Gastrocnemius medialis (tissue), 4 donors: ENCODE results near the gene KIRREL3. TPM values are rescaled to one million over a fixed set of nuclear protein-coding genes. Genes with fewer than 3 reads are reported as not detected.

Source experiments
- ATAC-seq, 2 donors: fragments of 150-250 bp; one replicate each; pipeline ENCODE4 v1.9.1; 2016
- DNase-seq, 2 donors: peaks; one replicate each; pipeline ENCODE4 v3.0.0-alpha.2; 2019
- H3K27ac ChIP-seq, 4 donors: fragments of 200-600 bp; sonication (generic); 1 replicate in 1 of 4; 2 replicates in 3 of 4; pipeline ENCODE4 v1.5.1; 2016 to 2018; ENCODE audit warnings: mild to moderate bottlenecking in 2 of 4, moderate library complexity in 1 of 4
- H3K27me3 ChIP-seq, 3 donors: fragments of 200-600 bp; sonication (generic) in 2 of 3; 1 replicate in 1 of 3; 2 replicates in 2 of 3; pipeline versions ENCODE4 v1.5.1 to v1.6.0; 2016 to 2019; ENCODE audit warnings: mild to moderate bottlenecking in 1 of 3, moderate library complexity in 1 of 3
- H3K36me3 ChIP-seq, 2 donors: fragments of 200-600 bp; sonication (generic) in 1 of 2; one replicate each; pipeline ENCODE4 v1.5.1; 2017 to 2018
- H3K4me1 ChIP-seq, 2 donors: fragments of 200-600 bp; sonication (generic) in 1 of 2; one replicate each; pipeline ENCODE4 v1.5.1; 2016 to 2017; ENCODE audit warnings: mild to moderate bottlenecking in 2 of 2
- H3K4me3 ChIP-seq, 4 donors: fragments of 200-600 bp; sonication (generic) in 3 of 4; 1 replicate in 1 of 4; 2 replicates in 3 of 4; pipeline ENCODE4 v1.5.1; 2016 to 2019; ENCODE audit warnings: mild to moderate bottlenecking in 2 of 4
- H3K9me3 ChIP-seq, 3 donors: fragments of 200-600 bp; sonication (generic) in 2 of 3; 1 replicate in 1 of 3; 2 replicates in 2 of 3; pipeline ENCODE4 v1.5.1; 2016 to 2019
- POLR2A ChIP-seq, 2 donors: fragments of 450-650 bp; IDR thresholded peaks; one replicate each; pipeline ENCODE4 v1.6.1; 2017; ENCODE audit warnings: antibody characterized with exemption in 2 of 2, mild to moderate bottlenecking in 2 of 2, moderate library complexity in 2 of 2
- in situ Hi-C, 4 donors: fragments of 200-750 bp; cut with MboI; loops; one replicate each; pipeline versions ENCODE4 v1.15.0 to v1.8.0; 2017; ENCODE audit warnings: low sequenced_read_pairs in 4 of 4
- intact Hi-C: fragments of 100-400 bp; cut with DNase I; formaldehyde crosslinking; loops from one replicate; pipeline ENCODE4 v1.15.1; 2023; ENCODE audit warnings: low total_unique reads
- total RNA-seq, 4 donors: library from RNA; depleted of rRNA; stranded (reverse); fragments of >200 nt; gene quantifications; one replicate each; pipeline versions ENCODE4 v1.1.0 to v1.2.3, GENCODE V29; 2016
- TF ChIP-seq, protein P1 (sequence below), 5 experiments: fragments of 450-650 bp in 3 of 5; fragments of 200-600 bp in 2 of 5; sonication (generic) in 2 of 5; IDR thresholded peaks in 4 of 5; conservative IDR thresholded peaks in 1 of 5; 1 replicate in 4 of 5; 2 replicates in 1 of 5; pipeline ENCODE4 v1.5.1; 2016 to 2019; ENCODE audit warnings: antibody characterized with exemption in 5 of 5, mild to moderate bottlenecking in 3 of 5, moderate library complexity in 3 of 5

Gene KIRREL3
- total RNA-seq, 4 donors from 2014 or later: 0.10 TPM; not detected in 3

GRCh38 chr11:126680131-126680530 lies 320.4 kb downstream of the KIRREL3 start:
- in situ Hi-C loops: no loop called here
- intact Hi-C loops: no loop called here
- H3K36me3 ChIP-seq: no peaks in the 10 kb centered on the region
- DNase-seq (no peak), ATAC-seq (no peak)
- no peaks in the 10 kb centered on the region for H3K9me3 ChIP-seq
- H3K27me3 ChIP-seq: no peaks in the 10 kb centered on the region
- H3K27ac ChIP-seq: no peak overlapping the region
- TF ChIP-seq, protein P1, sequence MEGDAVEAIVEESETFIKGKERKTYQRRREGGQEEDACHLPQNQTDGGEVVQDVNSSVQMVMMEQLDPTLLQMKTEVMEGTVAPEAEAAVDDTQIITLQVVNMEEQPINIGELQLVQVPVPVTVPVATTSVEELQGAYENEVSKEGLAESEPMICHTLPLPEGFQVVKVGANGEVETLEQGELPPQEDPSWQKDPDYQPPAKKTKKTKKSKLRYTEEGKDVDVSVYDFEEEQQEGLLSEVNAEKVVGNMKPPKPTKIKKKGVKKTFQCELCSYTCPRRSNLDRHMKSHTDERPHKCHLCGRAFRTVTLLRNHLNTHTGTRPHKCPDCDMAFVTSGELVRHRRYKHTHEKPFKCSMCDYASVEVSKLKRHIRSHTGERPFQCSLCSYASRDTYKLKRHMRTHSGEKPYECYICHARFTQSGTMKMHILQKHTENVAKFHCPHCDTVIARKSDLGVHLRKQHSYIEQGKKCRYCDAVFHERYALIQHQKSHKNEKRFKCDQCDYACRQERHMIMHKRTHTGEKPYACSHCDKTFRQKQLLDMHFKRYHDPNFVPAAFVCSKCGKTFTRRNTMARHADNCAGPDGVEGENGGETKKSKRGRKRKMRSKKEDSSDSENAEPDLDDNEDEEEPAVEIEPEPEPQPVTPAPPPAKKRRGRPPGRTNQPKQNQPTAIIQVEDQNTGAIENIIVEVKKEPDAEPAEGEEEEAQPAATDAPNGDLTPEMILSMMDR (IDR thresholded peaks at IDR 0.05 in 4 of 5, conservative IDR thresholded peaks at IDR 0.05 in 1 of 5): no peak
- TF ChIP-seq POLR2A (IDR thresholded peaks at IDR 0.05): no peak
- no peaks in the 10 kb centered on the region for H3K4me1 ChIP-seq
- H3K4me3 ChIP-seq: no peak overlapping the region

DNA sequence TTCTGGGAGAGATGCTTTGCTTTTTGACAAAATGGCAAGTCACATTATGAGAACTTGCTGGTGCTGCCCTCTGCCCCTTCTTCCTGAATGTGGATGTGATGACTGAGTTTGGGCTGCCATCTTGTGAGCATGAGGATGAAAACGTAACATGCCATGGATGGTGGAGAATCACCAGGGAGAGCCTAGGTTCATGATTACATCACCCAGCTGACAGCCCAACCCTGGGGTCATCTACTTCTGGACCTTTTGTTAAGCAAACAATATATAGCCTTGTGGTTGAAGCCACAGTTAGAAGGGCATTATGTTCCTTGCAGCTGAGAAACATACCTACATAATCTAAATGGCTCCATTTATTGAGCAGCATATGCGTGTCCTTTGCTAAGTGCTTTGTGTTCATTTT lies 321.5 kb downstream of the KIRREL3 start:
- no peaks in the 10 kb centered on the region for H3K27me3 ChIP-seq
- no peaks in the 10 kb centered on the region for H3K4me1 ChIP-seq
- no peak overlapping the region for H3K27ac ChIP-seq
- TF ChIP-seq, protein P1 (IDR thresholded peaks at IDR 0.05 in 4 of 5, conservative IDR thresholded peaks at IDR 0.05 in 1 of 5): no peak
- no peak for TF ChIP-seq POLR2A (IDR thresholded peaks at IDR 0.05)
- intact Hi-C loops (no loop called here), in situ Hi-C loops (no loop called here)
- H3K9me3 ChIP-seq: no peaks in the 10 kb centered on the region
- no peak for DNase-seq
- no peak for ATAC-seq
- no peak overlapping the region for H3K4me3 ChIP-seq
- no peaks in the 10 kb centered on the region for H3K36me3 ChIP-seq

GRCh38 chr11:126676536-126676935 lies 324.0 kb downstream of the KIRREL3 start:
- Histone ChIP-seq H3K9me3 (no peaks in the 10 kb centered on the region), H3K27ac (no peak overlapping the region), H3K4me1 (no peaks in the 10 kb centered on the region), H3K36me3 (no peaks in the 10 kb centered on the region), H3K4me3 (no peak overlapping the region), H3K27me3 (no peaks in the 10 kb centered on the region)
- TF ChIP-seq POLR2A (IDR thresholded peaks at IDR 0.05): no peak
- TF ChIP-seq, protein P1 (IDR thresholded peaks at IDR 0.05 in 4 of 5, conservative IDR thresholded peaks at IDR 0.05 in 1 of 5): no peak
- no peak for DNase-seq
- intact Hi-C loops (no loop called here), in situ Hi-C loops (no loop called here)
- no peak for ATAC-seq

- intact Hi-C loops: no loop called here
- Histone ChIP-seq H3K27me3 (peaks cover 0 to 5% (median 0%) of the 10 kb centered on the region in 3 donors), H3K36me3 (no peaks in the 10 kb centered on the region), H3K27ac (no peak overlapping the region), H3K4me1 (no peaks in the 10 kb centered on the region), H3K4me3 (no peak overlapping the region), H3K9me3 (no peaks in the 10 kb centered on the region)
- in situ Hi-C loops: no loop called here
- ATAC-seq: no peak
- TF ChIP-seq, protein P1 (IDR thresholded peaks at IDR 0.05 in 4 of 5, conservative IDR thresholded peaks at IDR 0.05 in 1 of 5): no peak
- TF ChIP-seq POLR2A (IDR thresholded peaks at IDR 0.05): no peak
- no peak for DNase-seq
Measured at GRCh38 chr11:126673319-126673718, 327.3 kb downstream of the KIRREL3 start.

DNA sequence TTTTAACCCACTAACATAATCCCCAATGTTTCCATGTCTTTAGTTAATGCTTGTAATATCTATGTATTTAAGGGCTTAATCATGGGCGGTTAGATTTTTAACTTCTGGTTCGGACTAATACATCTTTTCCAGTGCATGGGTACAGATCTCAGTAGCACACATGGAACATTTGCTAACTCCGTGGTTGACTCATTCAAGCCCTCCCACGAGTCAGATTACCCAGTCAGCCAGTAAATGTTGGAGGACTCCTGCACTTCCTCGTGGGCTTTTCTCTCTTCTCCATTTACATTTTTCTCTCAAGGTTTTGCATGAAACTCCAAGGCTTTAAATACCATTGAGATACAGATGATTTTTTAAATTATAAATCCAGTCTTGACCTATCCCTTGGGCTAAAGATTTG lies 331.2 kb downstream of the KIRREL3 start:
- H3K27ac ChIP-seq: no peak overlapping the region
- in situ Hi-C loops (no loop called here), intact Hi-C loops (no loop called here)

More for the DNA sequence above, 331.2 kb downstream of the KIRREL3 start:
- no peaks in the 10 kb centered on the region for H3K9me3 ChIP-seq
- no peak for TF ChIP-seq POLR2A (IDR thresholded peaks at IDR 0.05)
- TF ChIP-seq, protein P1 (IDR thresholded peaks at IDR 0.05 in 4 of 5, conservative IDR thresholded peaks at IDR 0.05 in 1 of 5): no peak
- no peaks in the 10 kb centered on the region for H3K4me1 ChIP-seq
- H3K36me3 ChIP-seq: no peaks in the 10 kb centered on the region
- ATAC-seq: no peak
- no peak for DNase-seq
- H3K4me3 ChIP-seq: no peak overlapping the region
- H3K27me3 ChIP-seq: peaks cover 0 to 5% (median 0%) of the 10 kb centered on the region in 3 donors
